Measurements from ENCODE around the gene EEF1G.
A peak's percentile ranks its signal among the peaks of the same experiment; 100 is the strongest.

The EEF1G gene

GRCh38 chr11:62539238-62539925 lies 34.3 kb downstream of the EEF1G start:
- DNase-seq (ENCODE audit: low spot score) = peak; percentile 79

GRCh38 chr11:62538470-62539237 lies 35.0 kb downstream of the EEF1G start:
- DNase-seq (ENCODE audit: low spot score) = no peak

- no peak for DNase-seq (ENCODE audit: low spot score)
These were observed 37.3 kb downstream of the EEF1G start for GRCh38 chr11:62536301-62536957.

- no peak for DNase-seq (ENCODE audit: low spot score)
These were observed 37.9 kb downstream of the EEF1G start for GRCh38 chr11:62535802-62536201.

GRCh38 chr11:62534779-62535545 lies 38.7 kb downstream of the EEF1G start:
- no peak for DNase-seq (ENCODE audit: low spot score)

GRCh38 chr11:62532096-62532495 lies 41.6 kb downstream of the EEF1G start:
- DNase-seq (ENCODE audit: low spot score) = no peak

- no peak for DNase-seq (ENCODE audit: low spot score)
These were observed 56.8 kb downstream of the EEF1G start for GRCh38 chr11:62516736-62517371.

- DNase-seq (ENCODE audit: low spot score) = no peak
These were observed 59.5 kb downstream of the EEF1G start for GRCh38 chr11:62514151-62514550.

- DNase-seq (ENCODE audit: low spot score) = no peak
These were observed 60.1 kb downstream of the EEF1G start for GRCh38 chr11:62513626-62514025.

- DNase-seq (ENCODE audit: low spot score) = no peak
These were observed 60.7 kb downstream of the EEF1G start for GRCh38 chr11:62512961-62513360.
